ENCODE measurements around the gene MYLK. TPM values are rescaled to one million over a fixed set of nuclear protein-coding genes. Genes with fewer than 3 reads are reported as not detected.

Gene MYLK
- total and polyA plus RNA-seq, 9 of the 15 experiments (the other 6 are each of a cell fraction or from before 2014, with no cell fraction given) = 0.11 to 0.53 (median 0.18) TPM; not detected in 2

- POLR2A ChIA-PET = interaction anchor here (0.7 kb wide), 1 partner anchor 10 kb away, joined by 3 read pairs; no protein-coding TSS in a partner anchor
- FAIRE-seq = no peak
These were observed 170.9 kb downstream of the MYLK start for GRCh38 chr3:123713211-123713610.

More at GRCh38 chr3:123713211-123713610, 170.9 kb downstream of the MYLK start:
- Histone ChIP-seq H4K20me1 (replicated peaks; ENCODE audit: control insufficient read depth, insufficient read depth, low read length) (no peaks in the 10 kb centered on the region), H3K79me2 (ENCODE audit: control insufficient read depth, insufficient read depth, low read length) (no peaks in the 10 kb centered on the region), H3K9ac (ENCODE audit: insufficient read depth in 1 of 2, low read depth in 2 of 2, low read length in 2 of 2) (no peak overlapping the region), H3K27me3 (ENCODE audit: control insufficient read depth in 2 of 2, insufficient read depth in 2 of 2, low read length in 2 of 2) (peaks cover 0 to 4% of the 10 kb centered on the region in 2 experiments; a peak in 1 of 5 replicates), H3K27ac (ENCODE audit: extremely low read depth, low read depth, low read length) (no peak overlapping the region), H2AFZ (ENCODE audit: low read depth, low read length) (no peak overlapping the region), H3K4me1 (replicated peaks in 1 of 2; ENCODE audit: control insufficient read depth in 2 of 2, insufficient read depth in 2 of 2, low read length in 2 of 2) (no peaks in the 10 kb centered on the region), H3K9me3 (replicated peaks; ENCODE audit: control insufficient read depth, insufficient read depth, low read depth, low read length) (no peaks in the 10 kb centered on the region), H3K4me3 (no peak overlapping the region), H3K4me2 (ENCODE audit: insufficient read depth, low read length) (no peak overlapping the region), H3K36me3 (ENCODE audit: control insufficient read depth, insufficient read depth, low read length) (no peaks in the 10 kb centered on the region), H3K9me1 (ENCODE audit: control insufficient read depth, insufficient read depth, low read length) (no peaks in the 10 kb centered on the region)
- ATAC-seq (no peak), DNase-seq (ENCODE audit: extremely low read depth in 1 of 4, low spot score in 3 of 4) (no peak)
- in situ Hi-C loops (cut with MboI) = no loop called here
- intact Hi-C loops (cut with micrococcal nuclease) = no loop called here
- TF ChIP-seq RAD51 (IDR thresholded peaks at IDR 0.05; ENCODE audit: borderline replicate concordance, low read depth) (no peak), ZNF41 (CRISPR knock-in tag; conservative IDR thresholded peaks at IDR 0.05) (no peak), ZNF655 (CRISPR knock-in tag; IDR thresholded peaks at IDR 0.05) (no peak), CREB3L1 (IDR thresholded peaks at IDR 0.05; ENCODE audit: borderline replicate concordance, low read depth) (no peak), CHD7 (IDR thresholded peaks at IDR 0.05; ENCODE audit: low read depth, low read length) (no peak), ZNF696 (CRISPR knock-in tag; conservative IDR thresholded peaks at IDR 0.05) (no peak), PML (IDR thresholded peaks at IDR 0.05; ENCODE audit: low read length) (no peak)
- no TSS peak for BruUV-seq (replicated peaks)
- 0% methylated on average over 3 of the region's 8 CpGs for WGBS (ENCODE audit: insufficient coverage, low coverage, missing lambda C conversion rate)
- CTCF ChIA-PET (ENCODE audit: low intra/inter-chr PET ratio) = no interaction called here

Data from K562 (cell line).